Left forelimb (tissue), 1 donor: ENCODE measurements around the gene PBOV1.
"Not testable (repeated sequence)": the region's sequence is repeated elsewhere in the genome, so short reads cannot be mapped to it uniquely, and the experiment has no call there.

Experiments used
- DNase-seq: peaks from one replicate; pipeline ENCODE4 v3.0.0-alpha.2; 2018; ENCODE audit warnings: low spot score

The PBOV1 gene

DNA sequence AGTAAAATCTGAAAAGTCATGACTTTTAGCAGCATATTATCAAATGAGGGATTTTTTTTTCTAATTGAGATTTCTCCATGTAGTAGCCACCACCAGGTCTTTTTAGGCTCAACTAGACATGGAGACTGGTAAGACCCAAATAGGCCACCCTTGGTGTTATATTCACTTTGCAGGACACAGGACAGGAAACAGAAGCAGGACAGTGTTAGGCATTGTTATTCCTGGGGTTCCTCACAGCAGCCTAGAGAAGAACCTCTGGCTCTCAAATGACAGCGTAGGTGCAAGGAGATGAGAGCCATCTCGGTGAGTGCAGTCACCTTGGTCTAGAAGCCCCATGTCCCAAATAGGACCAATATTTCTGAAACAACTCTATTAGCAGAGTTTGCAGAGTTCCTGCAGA, 19.2 kb upstream of the PBOV1 start:
- no peak for DNase-seq

DNA sequence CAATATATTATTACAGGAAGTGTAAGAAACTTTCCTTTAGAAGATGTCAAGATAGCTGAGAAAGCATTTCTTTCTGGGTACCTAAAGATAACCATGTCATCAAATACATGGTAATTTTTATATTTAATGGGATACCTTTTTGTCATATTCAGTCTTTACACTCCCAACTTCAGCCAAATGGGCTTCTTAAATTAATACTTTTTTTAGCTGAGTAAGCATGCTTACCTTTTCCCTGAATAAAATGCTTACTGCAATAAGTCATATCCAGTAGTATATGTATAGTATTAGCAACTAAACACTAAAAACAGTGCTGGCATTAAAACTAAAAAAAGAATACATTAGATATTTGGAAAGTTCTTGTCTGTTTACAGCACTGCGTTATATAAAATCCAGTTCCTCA, 17.4 kb upstream of the PBOV1 start:
- no peak for DNase-seq

- no peak for DNase-seq
Measured at GRCh38 chr6:138235205-138235604, 16.9 kb upstream of the PBOV1 start.

DNA sequence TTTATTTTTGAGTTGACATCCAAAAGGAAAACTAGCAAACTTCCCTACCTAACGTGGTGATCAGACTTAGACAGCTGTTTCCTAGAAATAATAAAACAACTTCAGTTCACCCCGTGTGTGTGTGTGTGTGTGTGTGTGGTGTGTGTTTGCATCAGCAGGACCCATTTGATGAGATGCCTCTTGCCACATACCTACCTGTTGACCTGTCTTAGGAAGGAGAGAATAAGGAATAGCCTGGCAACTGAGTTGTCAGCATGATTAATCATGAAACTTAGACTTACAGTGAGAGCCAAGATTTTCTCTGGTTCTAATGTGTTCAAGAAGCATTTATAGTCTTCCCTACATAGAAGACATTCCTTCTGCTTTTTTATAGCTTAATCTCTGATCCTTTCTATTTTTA, 16.1 kb upstream of the PBOV1 start:
- no peak for DNase-seq

- no peak for DNase-seq
Measured at GRCh38 chr6:138231381-138231886, 13.1 kb upstream of the PBOV1 start.

DNA sequence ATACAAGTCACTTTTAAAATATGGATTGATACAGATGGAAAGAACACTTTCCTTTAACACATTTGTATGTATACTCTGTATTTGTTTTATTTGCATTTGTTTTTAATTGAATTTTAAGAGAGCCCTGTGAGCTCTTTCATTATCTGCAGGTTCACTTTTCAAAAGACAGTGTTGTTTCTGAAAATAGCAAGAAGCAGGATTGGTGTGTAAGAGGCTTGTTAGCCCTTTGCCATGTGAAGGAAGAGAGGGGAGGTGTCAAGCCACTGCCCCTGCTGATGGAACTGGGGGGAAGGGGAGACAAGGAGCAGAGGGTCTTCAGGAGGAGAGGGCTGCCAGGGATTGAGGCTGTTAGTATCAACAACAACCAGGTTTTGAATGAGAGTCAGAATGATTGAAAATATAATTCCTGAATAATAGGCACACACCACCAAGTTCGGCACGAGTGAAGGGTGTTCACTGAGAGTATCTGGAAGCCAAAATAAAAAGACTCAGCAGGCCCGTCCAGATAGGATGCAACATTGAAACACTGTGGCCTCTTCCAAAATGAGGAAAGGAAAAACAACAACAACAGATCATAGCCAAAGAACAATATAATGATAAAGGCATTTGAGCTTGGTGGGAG, 12.6 kb upstream of the PBOV1 start:
- no peak for DNase-seq

DNA sequence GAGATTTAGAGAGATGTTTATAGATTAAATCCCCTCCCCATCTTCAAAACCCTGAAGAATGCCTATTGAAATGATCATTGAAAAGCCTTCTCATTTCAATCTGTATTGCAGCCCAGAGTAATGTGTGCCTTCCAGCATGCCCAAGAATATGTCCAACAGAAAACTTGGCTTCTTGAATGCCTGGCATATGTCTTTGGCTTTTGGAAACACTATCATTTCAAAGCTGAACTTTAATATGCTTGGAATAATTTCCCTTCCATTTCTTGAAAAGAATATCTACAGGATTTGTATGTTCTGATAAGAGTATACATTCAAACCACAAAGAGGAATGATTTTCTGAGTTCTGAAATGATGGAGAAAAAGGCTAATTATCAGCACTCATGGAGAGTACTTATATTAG, 11.9 kb upstream of the PBOV1 start:
- no peak for DNase-seq

- DNase-seq: no peak
Measured at GRCh38 chr6:138229663-138230179, 11.4 kb upstream of the PBOV1 start.

GRCh38 chr6:138229072-138229471, 10.8 kb upstream of the PBOV1 start:
- DNase-seq: no peak

DNA sequence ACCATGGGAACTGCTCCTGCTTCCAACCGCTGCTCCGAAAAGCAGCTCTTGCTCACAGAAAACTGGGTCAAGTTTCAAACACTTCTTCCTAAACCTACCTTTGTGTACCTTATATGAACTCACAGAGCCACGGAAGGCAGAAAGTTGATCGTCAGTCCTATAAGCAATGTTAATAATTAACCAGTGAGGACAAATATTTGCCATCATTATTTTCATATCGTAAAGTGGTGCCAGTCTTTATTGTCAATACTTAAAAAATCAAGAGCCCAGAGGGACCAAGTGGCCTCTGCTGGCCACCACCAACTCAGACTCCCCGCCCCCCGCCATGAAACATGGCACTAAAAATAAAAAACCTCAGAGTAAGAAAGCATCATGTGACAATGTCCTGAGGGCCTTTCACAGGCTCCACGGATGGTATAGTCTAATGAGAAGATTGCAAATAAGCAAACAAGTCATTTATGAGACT, 9.1 kb upstream of the PBOV1 start:
- no peak for DNase-seq

GRCh38 chr6:138226700-138227315, 8.5 kb upstream of the PBOV1 start:
- no peak for DNase-seq

GRCh38 chr6:138225953-138226352, 7.7 kb upstream of the PBOV1 start:
- no peak for DNase-seq

DNA sequence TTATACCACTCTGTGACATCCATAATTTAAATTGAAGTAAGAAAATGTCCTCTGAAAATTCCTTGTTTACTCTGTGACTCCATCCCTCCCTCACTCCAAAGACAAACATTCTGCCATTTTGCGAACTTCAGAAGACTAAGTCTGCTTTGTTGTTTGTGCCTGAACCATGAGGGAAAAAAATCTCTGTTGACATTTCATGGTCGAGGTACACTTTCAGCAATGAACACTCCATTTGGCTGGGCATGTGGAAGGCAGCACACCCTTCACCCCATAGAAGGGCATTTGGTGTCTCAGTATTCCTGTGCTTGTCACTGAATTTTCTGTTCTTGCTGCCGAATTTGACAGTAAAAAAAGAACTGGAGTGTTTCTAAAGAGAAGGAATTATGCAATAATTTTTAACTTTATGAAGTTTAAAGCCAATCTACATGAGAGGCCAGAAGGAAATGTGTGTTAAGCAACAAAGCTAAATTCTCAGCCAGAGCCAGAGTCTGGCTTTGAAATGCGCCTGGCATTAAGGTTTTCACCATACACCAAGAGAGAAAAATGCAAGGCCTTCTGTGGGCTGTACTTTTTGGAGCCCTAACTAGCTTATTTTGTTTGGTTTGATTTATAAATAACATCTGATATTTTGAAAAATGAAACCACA, 4.7 kb upstream of the PBOV1 start:
- DNase-seq: no peak

GRCh38 chr6:138219901-138220300, 1.6 kb upstream of the PBOV1 start:
- DNase-seq: no peak

DNA sequence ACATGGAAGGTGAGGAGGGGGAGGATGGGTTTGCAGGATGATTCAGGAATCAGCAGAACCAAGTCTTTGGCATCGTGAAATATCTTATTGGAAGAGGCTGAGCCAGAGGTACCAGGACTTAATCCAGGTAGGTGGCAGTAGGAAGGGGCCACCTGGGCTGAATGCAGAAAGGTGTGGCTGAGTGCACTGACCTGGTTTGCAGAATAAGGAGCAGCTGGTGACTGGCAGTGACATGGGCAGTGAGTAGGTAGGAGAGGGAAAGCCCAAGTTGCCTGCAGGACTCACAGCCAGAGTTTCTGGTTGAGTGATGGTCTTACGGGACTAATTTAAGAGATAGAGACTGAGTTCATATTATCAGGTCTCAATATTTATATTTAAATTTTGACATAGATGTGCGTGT, 1.1 kb upstream of the PBOV1 start:
- no peak for DNase-seq

GRCh38 chr6:138215093-138215782, 3.1 kb downstream of the PBOV1 start:
- no peak for DNase-seq

DNA sequence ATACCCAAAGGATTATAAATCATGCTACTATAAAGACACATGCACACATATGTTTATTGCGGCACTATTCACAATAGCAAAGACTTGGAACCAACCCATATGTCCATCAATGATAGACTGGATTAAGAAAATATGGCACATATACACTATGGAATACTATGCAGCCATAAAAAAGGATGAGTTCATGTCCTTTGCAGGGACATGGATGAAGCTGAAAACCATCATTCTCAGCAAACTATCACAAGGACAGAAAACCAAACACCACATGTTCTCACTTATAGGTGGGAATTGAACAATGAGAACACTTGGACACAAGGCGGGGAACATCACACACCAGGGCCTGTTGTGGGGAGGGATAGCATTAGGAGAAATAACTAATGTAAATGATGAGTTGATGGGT, 5.8 kb downstream of the PBOV1 start:
- not testable (repeated sequence) for DNase-seq

DNA sequence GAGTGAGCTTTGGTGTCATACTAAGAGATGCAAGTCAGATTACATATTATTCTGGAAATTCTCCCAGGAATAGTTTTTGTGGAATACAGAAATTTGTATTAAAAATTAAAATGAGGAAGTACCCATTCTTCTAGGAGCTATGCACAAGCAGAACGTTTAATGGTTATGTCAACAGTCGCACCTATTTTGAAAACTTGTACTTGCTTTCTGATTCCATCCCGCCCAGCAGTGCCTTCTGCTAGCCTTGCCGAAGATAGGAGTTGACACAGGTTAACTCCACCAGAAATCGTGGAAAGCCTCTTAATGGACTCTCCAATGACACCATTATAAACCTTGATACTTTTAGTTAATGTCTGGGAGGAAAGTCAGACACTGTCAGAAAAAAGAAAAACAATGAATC, 6.7 kb downstream of the PBOV1 start:
- DNase-seq: no peak

DNA sequence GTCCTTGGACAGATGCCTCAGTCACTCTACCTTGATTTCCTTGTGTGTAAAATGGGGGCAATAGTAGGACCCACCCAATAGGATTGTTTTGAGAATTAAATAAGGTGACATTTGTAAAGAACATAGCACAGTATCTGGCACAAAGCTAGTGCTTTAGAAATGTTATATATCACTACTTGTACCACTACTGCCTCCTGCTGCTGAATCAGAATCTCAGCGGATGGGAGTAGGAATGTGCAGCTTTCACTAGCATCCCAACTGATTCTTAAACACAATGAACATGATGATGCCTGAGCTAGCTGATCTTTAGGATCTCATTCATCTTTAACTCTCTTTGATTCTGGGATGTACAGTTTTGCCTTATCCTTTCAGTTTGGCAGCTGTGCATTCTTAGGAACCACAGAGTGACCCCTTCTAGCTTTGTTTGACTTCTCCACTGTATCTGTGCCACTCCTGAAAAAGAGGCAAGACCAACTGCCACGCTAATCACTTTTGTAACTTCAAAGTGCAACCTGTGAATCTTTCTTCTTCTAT, 7.2 kb downstream of the PBOV1 start:
- DNase-seq: no peak

DNA sequence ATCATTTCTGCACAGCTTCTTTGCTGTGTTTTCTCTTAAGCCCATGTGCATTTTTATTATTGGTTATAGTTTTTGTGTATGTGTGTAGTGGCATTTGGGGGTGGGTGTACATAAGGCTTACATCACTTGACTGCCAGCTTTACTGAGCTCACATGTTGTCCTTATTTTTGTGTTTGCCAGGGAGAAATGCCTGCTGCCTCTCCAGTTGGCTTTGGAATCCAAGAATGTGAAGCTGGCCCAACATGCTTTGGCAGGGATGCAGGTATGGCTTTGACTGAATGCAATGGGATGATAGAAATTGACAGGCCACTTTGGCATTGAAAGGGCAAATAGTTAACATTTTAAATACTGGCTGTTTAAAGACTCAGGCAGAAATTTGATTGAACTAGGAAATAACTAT, 11.4 kb downstream of the PBOV1 start:
- DNase-seq: no peak

DNA sequence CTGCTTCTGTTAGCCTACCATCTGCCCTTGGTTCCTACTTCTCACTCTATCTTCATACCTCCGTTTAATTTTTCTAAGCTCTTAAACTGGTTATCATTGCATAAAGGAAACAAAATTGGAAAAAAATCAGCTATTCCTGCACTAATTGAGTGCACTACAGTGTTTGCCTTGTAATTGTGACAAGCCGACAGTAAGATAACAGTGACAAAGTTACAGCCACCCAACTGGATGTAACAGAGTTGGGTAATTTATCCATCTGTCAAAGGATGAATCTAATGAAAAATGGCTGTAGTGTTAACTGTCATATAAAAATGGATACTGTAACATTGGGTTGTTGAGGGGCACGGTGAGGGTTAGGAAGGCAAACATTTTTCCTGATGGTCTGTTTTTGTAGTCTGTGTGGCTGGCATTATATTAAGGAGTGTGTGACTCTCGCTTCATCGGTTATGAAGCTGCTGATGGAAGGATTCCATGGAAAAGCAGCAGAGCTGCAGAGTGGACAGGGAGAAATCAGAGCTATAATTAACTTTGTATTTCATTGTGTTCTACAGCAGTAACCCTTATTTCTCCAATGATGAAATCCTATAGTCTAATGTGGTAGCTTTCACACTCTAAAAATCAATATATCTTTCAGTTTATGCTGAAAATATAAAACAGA, 12.7 kb downstream of the PBOV1 start:
- no peak for DNase-seq
